Gastroesophageal sphincter (tissue), 3 donors: ENCODE data around the gene BCKDK.

Experiments used
- EP300 ChIP-seq: sonication (generic); formaldehyde crosslinking; IDR thresholded peaks from one replicate; pipeline ENCODE4 v1.6.1; 2017; ENCODE audit warnings: antibody characterized with exemption, mild to moderate bottlenecking
- TF ChIP-seq, protein P1 (sequence below), 4 experiments: fragments of 200-600 bp in 2 of 4; fragments of 450-650 bp in 2 of 4; sonication (generic) in 1 of 4; IDR thresholded peaks; one replicate each; pipeline ENCODE4 v1.5.1; 2017 to 2019; ENCODE audit warnings: antibody characterized with exemption in 4 of 4, mild to moderate bottlenecking in 2 of 4, moderate library complexity in 2 of 4

DNA sequence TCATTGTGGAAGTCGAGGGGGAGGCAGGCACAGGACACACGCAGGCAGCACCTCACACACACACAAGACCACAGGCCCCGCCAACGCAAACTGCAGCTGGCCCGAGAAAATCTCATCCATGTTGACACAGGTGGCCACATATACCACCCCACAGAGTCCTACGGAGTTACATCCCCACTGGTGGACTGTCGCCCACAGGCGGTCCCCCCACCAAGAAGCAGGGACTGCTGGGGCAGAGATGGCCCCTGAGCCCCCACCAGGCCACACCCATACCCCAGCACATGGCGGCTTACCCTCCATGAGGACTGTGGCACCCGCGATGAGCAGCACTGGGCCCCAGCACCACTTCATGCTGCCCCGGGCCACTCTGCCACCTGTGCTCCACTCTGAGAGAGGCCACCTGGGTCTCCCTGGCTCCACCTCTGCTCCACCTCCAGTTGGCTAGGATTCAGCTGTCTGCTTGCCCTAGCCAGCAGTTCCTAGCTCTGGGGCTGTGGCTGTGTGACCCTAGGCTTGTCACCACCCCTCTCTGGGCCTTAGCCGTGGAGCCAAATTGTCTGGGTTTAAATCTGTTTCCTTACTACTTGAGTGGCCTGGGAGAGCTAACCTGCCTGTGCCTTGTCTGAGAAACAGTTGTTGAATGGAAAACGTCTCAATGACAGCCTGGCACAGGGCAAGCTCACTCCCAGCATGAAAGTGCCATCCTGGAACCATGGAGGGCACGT, 19.6 kb upstream of the BCKDK start, which contains the start of gene PRSS53:
- TF ChIP-seq, protein P1, sequence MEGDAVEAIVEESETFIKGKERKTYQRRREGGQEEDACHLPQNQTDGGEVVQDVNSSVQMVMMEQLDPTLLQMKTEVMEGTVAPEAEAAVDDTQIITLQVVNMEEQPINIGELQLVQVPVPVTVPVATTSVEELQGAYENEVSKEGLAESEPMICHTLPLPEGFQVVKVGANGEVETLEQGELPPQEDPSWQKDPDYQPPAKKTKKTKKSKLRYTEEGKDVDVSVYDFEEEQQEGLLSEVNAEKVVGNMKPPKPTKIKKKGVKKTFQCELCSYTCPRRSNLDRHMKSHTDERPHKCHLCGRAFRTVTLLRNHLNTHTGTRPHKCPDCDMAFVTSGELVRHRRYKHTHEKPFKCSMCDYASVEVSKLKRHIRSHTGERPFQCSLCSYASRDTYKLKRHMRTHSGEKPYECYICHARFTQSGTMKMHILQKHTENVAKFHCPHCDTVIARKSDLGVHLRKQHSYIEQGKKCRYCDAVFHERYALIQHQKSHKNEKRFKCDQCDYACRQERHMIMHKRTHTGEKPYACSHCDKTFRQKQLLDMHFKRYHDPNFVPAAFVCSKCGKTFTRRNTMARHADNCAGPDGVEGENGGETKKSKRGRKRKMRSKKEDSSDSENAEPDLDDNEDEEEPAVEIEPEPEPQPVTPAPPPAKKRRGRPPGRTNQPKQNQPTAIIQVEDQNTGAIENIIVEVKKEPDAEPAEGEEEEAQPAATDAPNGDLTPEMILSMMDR (IDR thresholded peaks at IDR 0.05) = no peak
- no peak for TF ChIP-seq EP300
